CD4-positive, alpha-beta T cell treated with Interleukin-21 for 1 hour (primary cell): ENCODE results near the gene TGFB3.
A peak's percentile ranks its signal among the peaks of the same experiment; 100 is the strongest.

Experiments used
- DNase-seq: peaks from one replicate; pipeline ENCODE4 v3.0.0-alpha.2; 2020

The TGFB3 gene

DNA sequence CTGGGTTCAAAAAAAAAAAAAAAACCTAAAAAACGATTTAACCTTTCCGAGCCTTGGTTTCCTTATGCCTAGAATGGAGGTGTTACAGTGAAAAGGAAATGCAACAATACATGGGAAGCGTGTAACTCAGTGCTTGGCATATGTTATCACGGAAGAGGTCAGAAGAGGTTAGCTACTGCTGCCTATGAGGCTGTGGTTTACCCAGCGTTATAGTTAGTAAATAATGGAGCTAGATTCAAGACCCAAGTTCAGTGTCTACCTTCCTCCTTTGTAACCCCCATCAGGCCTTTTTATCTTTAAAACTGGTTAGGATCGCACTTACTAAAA, 4.6 kb upstream of the TGFB3 start:
- no peak for DNase-seq

GRCh38 chr14:75985618-75986438, 4.0 kb upstream of the TGFB3 start, which contains the start of gene IFT43:
TSS of gene IFT43 (plus strand) at chr14:75985763. CDS start at chr14:75985787, 24 bp downstream.
- peak; percentile 90 for DNase-seq

GRCh38 chr14:75984674-75985073, 2.9 kb upstream of the TGFB3 start:
- no peak for DNase-seq

DNA sequence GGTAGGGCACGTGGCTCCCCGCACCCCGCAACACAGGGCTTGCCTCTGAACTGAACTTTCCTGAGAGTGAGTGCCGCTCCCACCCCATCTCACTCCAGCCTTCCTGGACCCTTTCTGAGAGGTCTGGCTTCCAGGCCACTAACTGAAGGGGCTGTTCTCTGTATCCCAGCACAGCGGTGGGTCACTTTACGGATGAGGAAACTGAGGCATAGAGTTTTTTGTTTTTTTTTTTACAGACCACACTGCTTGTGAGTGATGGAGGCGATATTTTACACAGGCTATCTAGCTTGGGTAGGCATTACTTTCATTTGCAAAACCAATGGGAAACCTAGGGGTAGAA, 1.2 kb upstream of the TGFB3 start:
- DNase-seq = no peak

DNA sequence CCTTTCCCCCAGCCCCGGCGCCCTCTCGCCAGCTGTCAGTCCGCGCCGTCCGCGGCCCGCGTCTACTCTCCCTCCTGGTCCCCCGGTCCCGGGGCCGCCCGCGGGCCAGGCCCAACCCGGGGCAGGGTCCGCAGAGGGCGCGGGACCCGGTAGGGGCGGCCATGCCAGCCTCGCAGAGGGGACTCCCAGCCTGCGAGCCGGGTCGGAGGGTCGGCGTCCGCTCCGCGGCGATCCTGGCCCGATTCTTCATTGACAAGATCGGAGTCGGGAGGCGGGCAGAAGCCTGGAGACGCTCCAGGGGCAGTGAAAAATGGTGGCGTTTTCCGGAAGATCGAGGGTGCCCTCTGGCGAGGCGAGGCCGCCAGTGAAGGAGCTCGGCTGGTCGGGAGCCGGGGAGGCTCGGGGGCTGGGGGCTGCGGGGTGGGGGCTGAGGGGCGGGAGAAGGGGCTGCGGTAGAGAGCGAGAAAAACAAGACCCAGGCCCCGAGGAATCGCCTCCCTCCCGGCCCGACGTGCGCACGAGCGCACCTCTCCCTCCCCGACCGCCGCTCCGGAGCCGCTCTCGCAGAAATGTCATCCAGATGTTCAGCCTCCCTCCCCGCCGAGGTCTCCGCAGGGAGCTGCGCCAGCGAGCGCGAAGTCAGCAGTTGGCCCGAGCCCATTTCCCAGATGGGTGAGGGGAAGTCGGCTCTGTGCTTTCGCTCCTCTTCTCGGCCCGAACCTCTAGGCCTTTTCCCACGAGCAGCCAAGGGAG, 647 bp upstream of the TGFB3 start:
- DNase-seq = peak; percentile 83

DNA sequence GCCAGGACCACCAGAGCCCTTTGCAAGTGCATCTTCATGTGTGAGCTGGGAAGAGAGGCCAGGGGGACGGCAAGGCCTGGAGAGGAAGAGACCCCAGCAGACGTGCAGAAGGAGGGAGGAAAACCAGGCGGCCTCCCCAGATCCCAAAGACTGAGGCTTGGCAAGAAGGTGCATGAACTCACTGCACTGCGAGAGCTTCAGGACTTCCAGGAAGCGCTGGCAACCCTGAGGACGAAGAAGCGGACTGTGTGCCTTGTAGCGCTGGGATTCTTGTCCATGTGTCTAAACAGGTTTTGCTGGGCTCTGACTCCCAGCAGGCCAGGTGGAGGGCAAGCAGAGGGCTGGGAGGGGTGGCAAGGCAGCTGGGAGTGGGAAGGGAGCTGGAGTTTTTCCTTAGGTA, 939 bp downstream of the TGFB3 start:
- DNase-seq = no peak

DNA sequence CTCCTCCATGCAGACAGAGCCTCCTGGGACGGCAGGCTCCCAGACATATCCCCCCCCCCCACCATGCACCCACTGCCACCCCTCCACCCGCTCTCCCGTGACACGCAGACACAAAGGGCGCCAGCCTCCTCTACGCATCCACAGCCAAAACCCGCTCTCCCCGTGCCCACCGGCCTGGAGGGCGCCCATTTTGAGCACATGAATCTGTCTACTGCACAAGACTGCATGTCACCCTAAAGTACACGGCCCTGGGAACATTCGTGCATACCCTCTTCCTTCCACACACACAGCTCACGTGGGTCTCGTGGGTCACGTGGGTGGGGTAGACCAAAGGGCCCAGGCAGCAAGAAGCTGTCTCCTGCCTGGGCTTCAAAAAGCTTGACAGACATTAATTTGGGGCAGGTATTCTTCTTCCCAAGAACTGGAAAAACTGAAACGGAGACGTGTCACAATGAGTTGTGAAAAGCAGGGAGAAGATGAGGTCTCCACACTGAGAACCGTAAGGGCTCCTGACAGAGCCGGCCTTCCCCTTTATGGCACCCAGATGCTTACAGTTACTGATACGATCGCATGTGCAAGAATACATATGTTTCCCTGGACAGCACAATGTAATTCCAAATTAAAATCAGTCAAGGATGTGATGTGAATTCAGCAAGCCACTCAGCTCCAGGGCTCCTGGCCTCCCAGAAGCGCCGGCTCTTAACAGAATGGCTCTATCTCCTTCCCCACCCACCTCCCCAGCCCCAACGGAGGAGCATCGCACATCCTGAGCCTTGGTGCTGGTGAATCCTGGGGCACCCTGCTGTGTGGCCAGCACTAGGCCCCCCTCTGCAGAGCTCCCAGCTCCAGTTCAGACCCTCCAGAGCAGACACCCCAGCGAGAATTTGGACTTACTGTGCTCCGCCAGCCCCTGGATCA, 1.9 kb downstream of the TGFB3 start:
- no peak for DNase-seq

DNA sequence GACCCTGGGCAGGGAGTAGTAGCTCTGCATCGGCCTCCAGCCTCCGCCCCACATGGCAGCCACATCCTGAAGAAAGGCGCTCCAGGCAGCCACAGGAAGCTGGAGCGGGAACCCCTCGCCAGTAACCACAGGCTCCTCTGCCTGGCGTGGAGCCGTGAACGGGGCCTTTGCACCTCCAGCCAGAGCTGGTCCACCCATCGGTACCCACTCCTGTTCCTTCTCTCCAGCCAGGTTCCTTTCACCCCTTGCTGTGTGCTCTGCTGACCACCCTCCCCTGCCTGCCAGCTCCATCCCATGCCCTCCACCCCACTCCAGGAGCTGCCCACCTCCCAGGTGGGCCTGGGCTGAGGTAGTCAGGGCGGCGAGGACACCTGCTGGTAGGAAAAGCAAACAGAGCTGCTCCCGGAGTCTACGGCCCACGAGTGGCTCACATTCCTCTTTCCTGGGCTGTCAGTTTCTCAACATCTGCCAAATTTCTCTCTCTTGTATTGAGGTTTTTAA, 2.7 kb downstream of the TGFB3 start:
- peak; percentile 13 for DNase-seq

- DNase-seq = peak; percentile 25
Observed at GRCh38 chr14:75978249-75978731, 3.5 kb downstream of the TGFB3 start.

DNA sequence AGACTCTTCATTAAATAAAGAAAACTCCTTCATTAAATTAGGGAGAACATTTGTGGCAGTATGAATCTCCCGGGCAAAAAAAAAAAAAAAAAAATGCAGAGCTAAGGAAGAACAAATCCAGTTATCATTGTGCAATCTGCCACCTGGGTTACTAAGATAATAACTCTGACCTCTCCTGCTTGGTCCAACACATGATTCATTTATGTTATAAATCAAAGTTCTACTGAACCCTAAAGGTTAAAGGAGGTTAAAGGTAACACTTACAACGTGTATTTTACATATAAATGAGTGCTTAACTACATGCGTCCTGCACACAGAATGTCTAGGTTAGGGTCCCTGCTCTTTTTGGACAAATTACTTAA, 4.2 kb downstream of the TGFB3 start:
- DNase-seq = no peak

DNA sequence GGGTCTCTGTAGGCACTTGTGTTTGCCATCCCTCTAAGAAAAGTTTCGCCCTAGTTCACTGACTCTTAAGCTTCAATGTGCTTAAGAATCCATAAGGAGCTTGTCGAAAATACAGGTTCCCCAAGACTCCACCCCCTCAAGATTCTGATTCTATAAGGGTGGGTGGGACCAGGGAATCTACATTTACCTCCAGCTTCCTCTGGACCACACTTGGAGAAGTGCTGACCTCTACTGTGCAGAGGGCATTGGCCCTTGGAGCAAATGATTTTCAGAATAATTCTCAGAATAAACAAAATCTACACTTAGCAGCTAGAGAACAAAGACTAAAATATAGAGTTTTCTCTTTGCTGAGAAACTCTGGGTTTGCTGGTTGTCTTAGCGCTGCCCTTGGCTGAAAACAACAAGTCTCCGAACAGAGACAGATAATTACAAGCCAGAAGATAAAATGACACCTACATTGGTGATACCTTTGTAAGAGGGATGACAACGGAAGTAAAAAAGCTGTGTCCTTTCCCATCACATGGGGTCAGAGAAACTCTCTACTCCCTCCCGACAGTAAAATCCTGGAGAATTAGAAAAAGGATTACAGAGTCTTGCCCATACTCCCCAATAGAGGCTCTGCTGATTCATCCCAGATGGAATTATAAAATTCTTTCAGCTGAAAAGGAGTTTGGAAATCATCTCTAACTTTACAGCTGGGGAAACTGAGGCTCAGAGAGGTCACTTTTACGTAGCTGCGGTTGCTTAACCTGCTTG, 4.8 kb downstream of the TGFB3 start:
- no peak for DNase-seq

- no peak for DNase-seq
Observed at GRCh38 chr14:75972801-75973421, 8.9 kb downstream of the TGFB3 start.

DNA sequence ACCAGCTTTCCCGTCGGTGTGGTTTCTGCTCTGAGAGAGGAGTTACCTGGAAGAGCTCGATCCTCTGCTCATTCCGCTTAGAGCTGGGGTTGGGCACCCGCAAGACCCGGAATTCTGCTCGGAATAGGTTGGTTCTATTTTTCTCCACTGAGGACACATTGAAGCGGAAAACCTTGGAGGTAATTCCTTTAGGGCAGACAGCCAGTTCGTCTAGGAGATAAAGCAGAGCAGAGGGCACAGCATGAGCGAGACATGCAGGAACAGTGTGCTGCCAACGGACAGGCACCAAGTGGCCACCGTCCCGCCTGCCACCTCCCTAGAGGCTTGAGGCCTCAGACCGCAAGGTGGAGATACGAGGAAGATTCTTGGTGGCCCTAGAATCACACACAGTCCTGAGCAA, 10.3 kb downstream of the TGFB3 start:
- no peak for DNase-seq

- DNase-seq = no peak
Observed at GRCh38 chr14:75970989-75971388, 10.8 kb downstream of the TGFB3 start.

DNA sequence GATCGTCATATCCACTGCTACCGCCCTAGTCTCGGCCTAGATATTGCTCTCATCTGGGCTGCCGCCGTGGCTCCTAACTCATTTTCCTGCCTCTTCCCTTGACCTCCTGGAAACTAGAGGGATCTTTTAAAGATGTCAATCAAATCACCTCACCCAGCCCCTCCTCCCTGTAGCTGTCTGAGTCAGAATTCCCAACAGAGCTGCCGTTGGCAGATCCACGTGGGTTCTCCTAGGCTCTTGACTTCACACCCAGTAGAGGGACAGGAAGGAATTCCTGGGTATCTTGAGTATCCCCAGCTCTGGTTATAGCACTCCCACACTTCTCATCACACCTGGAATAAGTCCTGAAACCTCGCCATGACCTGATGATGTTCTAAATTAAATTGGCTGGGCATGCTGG, 11.9 kb downstream of the TGFB3 start:
- DNase-seq = no peak

DNA sequence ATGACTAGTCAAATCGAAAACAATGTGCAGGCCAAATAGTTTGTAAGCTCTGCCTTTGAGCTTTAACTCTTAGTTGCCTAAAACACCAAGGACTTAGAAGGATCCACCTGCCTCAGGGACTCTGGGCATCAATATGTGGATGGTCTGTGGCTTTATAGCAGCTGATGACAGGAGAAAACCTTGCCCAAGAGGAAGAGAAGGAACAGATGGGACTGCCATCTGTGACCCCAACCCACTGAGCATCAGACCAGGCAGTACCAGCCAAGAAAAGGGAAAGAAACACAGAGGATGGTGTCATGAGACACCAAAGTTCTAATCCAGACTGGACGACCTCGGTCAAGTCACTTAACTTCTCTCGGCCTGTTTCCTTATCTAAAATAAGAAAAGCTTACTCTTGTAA, 12.7 kb downstream of the TGFB3 start:
- no peak for DNase-seq

GRCh38 chr14:75968456-75968855, 13.3 kb downstream of the TGFB3 start:
- DNase-seq = no peak

- DNase-seq = no peak
Observed at GRCh38 chr14:75967866-75968265, 13.9 kb downstream of the TGFB3 start.

DNA sequence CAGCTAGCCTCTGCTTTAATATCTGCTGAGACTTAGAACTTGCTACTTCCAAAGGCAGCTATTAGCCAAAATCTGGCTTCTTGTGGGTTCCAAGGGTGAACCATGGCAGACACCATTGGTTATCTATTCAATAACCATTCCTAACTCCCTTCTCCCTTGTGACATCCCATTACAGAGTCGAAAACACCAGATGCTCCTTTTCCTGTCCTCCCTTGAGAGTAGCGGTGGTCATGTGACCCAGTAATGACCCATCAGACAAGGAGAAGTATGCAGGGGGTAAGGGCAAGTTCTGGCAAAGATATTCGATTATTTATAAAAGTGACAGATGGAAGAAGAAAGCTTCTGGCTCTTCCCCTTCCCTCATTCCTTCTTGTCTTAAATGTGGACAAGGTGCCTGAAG, 20.1 kb downstream of the TGFB3 start:
- no peak for DNase-seq

DNA sequence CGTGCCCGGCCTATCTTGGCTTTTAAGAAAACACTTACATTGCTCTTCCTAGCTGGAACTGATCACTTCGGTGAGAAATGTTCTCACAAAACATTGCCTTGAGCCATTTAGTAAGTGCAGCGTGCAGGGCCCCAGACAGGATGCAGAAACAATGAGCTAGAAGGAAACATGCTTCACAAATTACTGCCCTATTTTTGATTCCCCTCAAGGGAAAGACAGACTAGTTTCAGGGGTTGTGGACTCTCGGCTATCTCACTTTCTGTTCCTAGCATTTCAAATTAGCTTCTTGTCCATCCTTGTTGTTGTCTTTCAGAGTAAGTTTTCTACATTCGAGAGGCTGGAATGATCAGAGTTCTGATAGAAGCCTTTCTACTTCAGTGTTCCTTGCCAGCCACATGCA, 21.6 kb downstream of the TGFB3 start:
- no peak for DNase-seq

DNA sequence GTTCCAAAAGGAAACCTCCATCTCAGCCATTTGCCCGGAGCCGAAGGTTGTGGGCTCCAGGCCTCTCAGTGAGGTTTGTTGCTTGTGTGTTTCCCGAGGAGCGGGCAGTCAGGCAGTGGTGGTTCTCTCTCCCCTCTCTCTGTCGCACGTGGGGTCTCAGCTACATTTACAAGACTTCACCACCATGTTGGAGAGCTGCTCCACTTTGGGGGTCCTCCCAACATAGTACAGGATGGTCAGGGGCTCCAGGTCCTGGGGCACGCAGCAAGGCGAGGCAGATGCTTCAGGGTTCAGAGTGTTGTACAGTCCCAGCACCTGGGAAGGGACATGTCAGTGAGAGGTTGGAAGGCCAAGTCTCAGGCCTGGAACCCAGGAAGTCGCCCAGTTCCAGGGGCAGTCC, 22.8 kb downstream of the TGFB3 start:
- DNase-seq = no peak

DNA sequence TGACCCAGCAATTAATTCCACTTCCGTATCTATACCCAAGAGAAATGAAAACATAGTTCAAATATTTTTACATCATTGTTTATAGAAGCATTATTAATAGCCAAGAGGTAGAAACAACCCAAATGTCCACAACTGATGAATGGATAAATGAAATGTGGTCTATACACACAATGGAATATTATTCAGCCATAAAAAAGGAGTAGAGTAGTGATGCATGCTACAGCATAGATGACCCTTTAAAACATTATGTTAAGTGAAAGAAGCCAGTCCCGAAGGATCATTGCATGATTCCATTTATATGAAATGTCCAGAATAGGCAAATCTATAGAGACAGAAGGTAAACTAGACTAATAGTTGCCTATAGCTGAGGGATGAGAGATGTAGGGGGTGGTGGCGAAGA, 29.3 kb downstream of the TGFB3 start:
- DNase-seq = no peak
